H1 (cell line): ENCODE results near the gene EVI5. TPM values are rescaled to one million over a fixed set of nuclear protein-coding genes. Genes with fewer than 3 reads are reported as not detected.

ENCODE experiments used
- CHD2 ChIP-seq: IDR thresholded peaks from 2 replicates; pipeline ENCODE4 v1.6.1; 2012; ENCODE audit warnings: low read length, improper control_type of control experiment
- EGR1 ChIP-seq: IDR thresholded peaks from 2 replicates; pipeline ENCODE4 v1.6.1; 2011; ENCODE audit warnings: low read depth, low read length, borderline replicate concordance
- KDM5A ChIP-seq: fragments of 200-600 bp; IDR thresholded peaks from 2 replicates; pipeline ENCODE4 v1.7.1; 2012; ENCODE audit warnings: mild to moderate bottlenecking, low read length, inconsistent platforms, mixed read lengths
- MAFK ChIP-seq: IDR thresholded peaks from 2 replicates; pipeline ENCODE4 v1.6.1; 2012; ENCODE audit warnings: low read depth, mild to moderate bottlenecking, improper control_type of control experiment, low read length
- POLR2A ChIP-seq, 2 experiments: IDR thresholded peaks; 1 replicate in 1 of 2; 2 replicates in 1 of 2; pipeline ENCODE4 v1.6.1; 2011; ENCODE audit warnings: low read depth in 2 of 2, low read length in 2 of 2, mild to moderate bottlenecking in 2 of 2; ENCODE audit errors: control extremely low read depth in 1 of 2
- ZNF274 ChIP-seq: IDR thresholded peaks from 2 replicates; pipeline ENCODE4 v1.7.0; 2012; ENCODE audit warnings: low read length, borderline replicate concordance; ENCODE audit errors: extremely low read depth
- polyA plus RNA-seq, 7 experiments: library from polyadenylated mRNA; depleted of rRNA in 3 of 7; stranded (reverse) in 5 of 7; unstranded in 2 of 7; fragments of >200 nt in 5 of 7; fragments of 200-250 nt in 2 of 7; gene quantifications; 1 replicate in 5 of 7; 2 replicates in 1 of 7; 4 replicates in 1 of 7; pipeline versions ENCODE4 v1.2.1 to v1.2.3, GENCODE V29; 2011 to 2013; ENCODE audit warnings: missing spikeins in 2 of 7, mixed read lengths in 2 of 7
- total RNA-seq: library from RNA; stranded (reverse); fragmentation: NEBNext Ultra II Directional; extraction: Animal tissue kit (Norgen Biotek cat#: 25700); gene quantifications from 2 replicates; pipeline ENCODE4 v1.2.1, GENCODE V29; 2021
- TF ChIP-seq, protein P1 (sequence below), 3 experiments: IDR thresholded peaks; 1 replicate in 2 of 3; 2 replicates in 1 of 3; pipeline versions ENCODE4 v1.5.1 to v1.6.1; 2011; ENCODE audit warnings: low read length in 3 of 3, mild to moderate bottlenecking in 3 of 3, inconsistent platforms in 2 of 3, low read depth in 1 of 3, moderate library complexity in 1 of 3; ENCODE audit not compliant: insufficient read depth in 1 of 3; ENCODE audit errors: control extremely low read depth in 1 of 3
- TF ChIP-seq, protein P2 (sequence below): IDR thresholded peaks from 2 replicates; pipeline ENCODE4 v1.6.1; 2011; ENCODE audit warnings: low read depth, mild to moderate bottlenecking, low read length; ENCODE audit not compliant: insufficient read depth
- TF ChIP-seq, protein P3 (sequence below): IDR thresholded peaks from 2 replicates; pipeline ENCODE4 v1.6.1; 2012; ENCODE audit warnings: inconsistent platforms

Gene EVI5
- total and polyA plus RNA-seq, 2 of the 8 experiments (the other 6 are each of a cell fraction or from before 2014, with no cell fraction given) = 1.7 to 13.7 TPM

DNA sequence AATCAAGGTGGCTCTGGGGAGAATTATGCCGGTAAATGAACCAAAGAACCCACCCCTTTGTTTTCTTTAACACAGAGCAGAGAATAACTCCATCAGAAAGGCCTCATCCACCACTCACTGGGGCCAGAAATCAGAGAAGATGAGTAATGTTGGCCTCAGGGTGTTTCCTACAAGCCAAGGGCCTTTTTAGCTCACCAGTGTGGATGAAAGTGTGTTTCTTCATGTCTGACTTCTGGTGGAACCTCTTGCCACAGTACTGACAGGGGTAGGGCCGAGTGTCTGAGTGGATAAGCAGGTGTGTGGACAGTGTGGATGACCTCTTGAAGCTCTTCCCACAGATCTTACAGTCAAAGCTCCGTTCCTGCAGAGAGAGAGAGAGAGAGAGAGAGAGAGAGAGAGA, 306.5 kb downstream of the EVI5 start (continued):
- TF ChIP-seq, protein P1, sequence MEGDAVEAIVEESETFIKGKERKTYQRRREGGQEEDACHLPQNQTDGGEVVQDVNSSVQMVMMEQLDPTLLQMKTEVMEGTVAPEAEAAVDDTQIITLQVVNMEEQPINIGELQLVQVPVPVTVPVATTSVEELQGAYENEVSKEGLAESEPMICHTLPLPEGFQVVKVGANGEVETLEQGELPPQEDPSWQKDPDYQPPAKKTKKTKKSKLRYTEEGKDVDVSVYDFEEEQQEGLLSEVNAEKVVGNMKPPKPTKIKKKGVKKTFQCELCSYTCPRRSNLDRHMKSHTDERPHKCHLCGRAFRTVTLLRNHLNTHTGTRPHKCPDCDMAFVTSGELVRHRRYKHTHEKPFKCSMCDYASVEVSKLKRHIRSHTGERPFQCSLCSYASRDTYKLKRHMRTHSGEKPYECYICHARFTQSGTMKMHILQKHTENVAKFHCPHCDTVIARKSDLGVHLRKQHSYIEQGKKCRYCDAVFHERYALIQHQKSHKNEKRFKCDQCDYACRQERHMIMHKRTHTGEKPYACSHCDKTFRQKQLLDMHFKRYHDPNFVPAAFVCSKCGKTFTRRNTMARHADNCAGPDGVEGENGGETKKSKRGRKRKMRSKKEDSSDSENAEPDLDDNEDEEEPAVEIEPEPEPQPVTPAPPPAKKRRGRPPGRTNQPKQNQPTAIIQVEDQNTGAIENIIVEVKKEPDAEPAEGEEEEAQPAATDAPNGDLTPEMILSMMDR (IDR thresholded peaks at IDR 0.05; ENCODE audit: control extremely low read depth in 1 of 3, insufficient read depth in 1 of 3, low read depth in 1 of 3, low read length in 3 of 3) = no peak
- TF ChIP-seq EGR1 (no peak), ZNF274 (no peak), POLR2A (IDR thresholded peaks at IDR 0.05; ENCODE audit: control extremely low read depth in 1 of 2, low read depth in 2 of 2, low read length in 2 of 2) (no peak), KDM5A (no peak), CHD2 (no peak), MAFK (no peak)
- TF ChIP-seq, protein P2, sequence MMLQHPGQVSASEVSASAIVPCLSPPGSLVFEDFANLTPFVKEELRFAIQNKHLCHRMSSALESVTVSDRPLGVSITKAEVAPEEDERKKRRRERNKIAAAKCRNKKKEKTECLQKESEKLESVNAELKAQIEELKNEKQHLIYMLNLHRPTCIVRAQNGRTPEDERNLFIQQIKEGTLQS = no peak
- TF ChIP-seq, protein P3, sequence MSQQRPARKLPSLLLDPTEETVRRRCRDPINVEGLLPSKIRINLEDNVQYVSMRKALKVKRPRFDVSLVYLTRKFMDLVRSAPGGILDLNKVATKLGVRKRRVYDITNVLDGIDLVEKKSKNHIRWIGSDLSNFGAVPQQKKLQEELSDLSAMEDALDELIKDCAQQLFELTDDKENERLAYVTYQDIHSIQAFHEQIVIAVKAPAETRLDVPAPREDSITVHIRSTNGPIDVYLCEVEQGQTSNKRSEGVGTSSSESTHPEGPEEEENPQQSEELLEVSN = no peak
